Vagina (tissue), 2 donors: ENCODE measurements around the gene ZNF607.

Experiments
- POLR2A ChIP-seq, 2 donors: fragments of 450-650 bp; IDR thresholded peaks; one replicate each; pipeline ENCODE4 v1.6.1; 2017; ENCODE audit warnings: antibody characterized with exemption in 2 of 2, mild to moderate bottlenecking in 2 of 2, moderate library complexity in 2 of 2
- TF ChIP-seq, protein P1 (sequence below), 3 experiments: fragments of 450-650 bp in 2 of 3; fragments of 200-600 bp in 1 of 3; sonication (generic) in 1 of 3; IDR thresholded peaks; one replicate each; pipeline ENCODE4 v1.5.1; 2017 to 2019; ENCODE audit warnings: antibody characterized with exemption in 3 of 3, mild to moderate bottlenecking in 2 of 3, moderate library complexity in 2 of 3

DNA sequence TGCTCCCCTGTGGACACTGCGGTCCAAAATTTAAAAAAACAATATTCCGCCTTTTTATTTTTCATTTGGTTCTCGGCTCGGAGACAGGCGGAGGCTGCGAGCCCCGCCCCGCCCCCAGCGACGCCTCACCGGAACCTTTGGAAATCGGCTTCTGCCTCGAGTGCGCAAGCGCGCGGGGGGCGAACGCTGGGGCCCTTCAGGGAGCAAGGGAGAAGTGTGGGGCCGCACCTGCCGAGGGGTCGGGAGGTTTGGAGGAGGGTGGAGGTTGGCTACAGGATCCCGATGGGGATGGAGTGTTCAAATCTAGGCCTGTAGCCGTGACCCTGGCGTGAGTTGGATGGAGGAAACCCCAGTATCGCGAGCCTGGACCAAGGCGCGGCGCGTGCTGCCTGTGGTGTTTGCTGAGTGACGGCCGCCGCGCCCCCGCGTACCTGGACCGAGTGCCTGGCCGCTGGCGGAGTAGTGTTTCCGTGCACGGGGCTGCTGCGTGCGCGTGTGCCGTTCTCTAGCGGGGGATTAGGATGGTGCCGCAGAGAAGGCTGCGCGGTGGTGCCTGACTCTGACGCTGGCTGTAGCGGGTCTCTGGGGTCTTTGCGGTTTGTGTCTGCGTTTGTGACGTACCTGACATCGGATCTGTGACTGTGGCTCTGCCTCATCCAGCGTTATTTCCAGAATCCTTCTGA lies 63.7 kb downstream of the ZNF607 start:
- TF ChIP-seq, protein P1, sequence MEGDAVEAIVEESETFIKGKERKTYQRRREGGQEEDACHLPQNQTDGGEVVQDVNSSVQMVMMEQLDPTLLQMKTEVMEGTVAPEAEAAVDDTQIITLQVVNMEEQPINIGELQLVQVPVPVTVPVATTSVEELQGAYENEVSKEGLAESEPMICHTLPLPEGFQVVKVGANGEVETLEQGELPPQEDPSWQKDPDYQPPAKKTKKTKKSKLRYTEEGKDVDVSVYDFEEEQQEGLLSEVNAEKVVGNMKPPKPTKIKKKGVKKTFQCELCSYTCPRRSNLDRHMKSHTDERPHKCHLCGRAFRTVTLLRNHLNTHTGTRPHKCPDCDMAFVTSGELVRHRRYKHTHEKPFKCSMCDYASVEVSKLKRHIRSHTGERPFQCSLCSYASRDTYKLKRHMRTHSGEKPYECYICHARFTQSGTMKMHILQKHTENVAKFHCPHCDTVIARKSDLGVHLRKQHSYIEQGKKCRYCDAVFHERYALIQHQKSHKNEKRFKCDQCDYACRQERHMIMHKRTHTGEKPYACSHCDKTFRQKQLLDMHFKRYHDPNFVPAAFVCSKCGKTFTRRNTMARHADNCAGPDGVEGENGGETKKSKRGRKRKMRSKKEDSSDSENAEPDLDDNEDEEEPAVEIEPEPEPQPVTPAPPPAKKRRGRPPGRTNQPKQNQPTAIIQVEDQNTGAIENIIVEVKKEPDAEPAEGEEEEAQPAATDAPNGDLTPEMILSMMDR (IDR thresholded peaks at IDR 0.05): no peak
- TF ChIP-seq POLR2A (IDR thresholded peaks at IDR 0.05): no peak
